Activated T-helper 2 cell treated with anti-CD3 and anti-CD28 coated beads, Interferon-gamma antibody, Interleukin-2, Interleukin-4, amounts not matched to agents 10 μg/mL and 5 μg/mL and 100 μg/mL, durations not matched to agents 14 hours and 24 hours and 36 hours (primary cell): ENCODE results near the gene AS3MT. TPM values are rescaled to one million over a fixed set of nuclear protein-coding genes. Genes with fewer than 3 reads are reported as not detected.
"Not testable (repeated sequence)": the region's sequence is repeated elsewhere in the genome, so short reads cannot be mapped to it uniquely, and the experiment has no call there.

ENCODE experiments used
- DNase-seq: peaks from one replicate; pipeline ENCODE4 v3.0.0; 2021; ENCODE audit warnings: low spot score
- H3K27ac Mint-ChIP-seq: one replicate; pipeline ENCODE4 v1.8.0; 2021; ENCODE audit warnings: mixed read lengths
- H3K27me3 Mint-ChIP-seq: one replicate; pipeline ENCODE4 v1.8.0; 2021; ENCODE audit warnings: low read depth, mixed read lengths
- H3K36me3 Mint-ChIP-seq: one replicate; pipeline ENCODE4 v1.8.0; 2021; ENCODE audit warnings: low read depth, mixed read lengths
- H3K4me1 Mint-ChIP-seq: one replicate; pipeline ENCODE4 v1.8.0; 2021; ENCODE audit warnings: low read depth, mixed read lengths
- H3K4me3 Mint-ChIP-seq: one replicate; pipeline ENCODE4 v1.8.0; 2021; ENCODE audit warnings: low read depth, mild to moderate bottlenecking, moderate library complexity, mixed read lengths
- H3K9me3 Mint-ChIP-seq: one replicate; pipeline ENCODE4 v1.8.0; 2021; ENCODE audit warnings: mixed read lengths
- intact Hi-C: fragments of 100-400 bp; cut with micrococcal nuclease; formaldehyde crosslinking; loops from one replicate; pipeline ENCODE4 v1.15.1; 2023
- total RNA-seq: library from RNA; stranded (reverse); gene quantifications from 2 replicates; pipeline ENCODE4 v1.2.3, GENCODE V29; 2022

AS3MT gene, protein sequence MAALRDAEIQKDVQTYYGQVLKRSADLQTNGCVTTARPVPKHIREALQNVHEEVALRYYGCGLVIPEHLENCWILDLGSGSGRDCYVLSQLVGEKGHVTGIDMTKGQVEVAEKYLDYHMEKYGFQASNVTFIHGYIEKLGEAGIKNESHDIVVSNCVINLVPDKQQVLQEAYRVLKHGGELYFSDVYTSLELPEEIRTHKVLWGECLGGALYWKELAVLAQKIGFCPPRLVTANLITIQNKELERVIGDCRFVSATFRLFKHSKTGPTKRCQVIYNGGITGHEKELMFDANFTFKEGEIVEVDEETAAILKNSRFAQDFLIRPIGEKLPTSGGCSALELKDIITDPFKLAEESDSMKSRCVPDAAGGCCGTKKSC
- total RNA-seq, result 0.18 and 0.50 TPM in 2 replicates

DNA sequence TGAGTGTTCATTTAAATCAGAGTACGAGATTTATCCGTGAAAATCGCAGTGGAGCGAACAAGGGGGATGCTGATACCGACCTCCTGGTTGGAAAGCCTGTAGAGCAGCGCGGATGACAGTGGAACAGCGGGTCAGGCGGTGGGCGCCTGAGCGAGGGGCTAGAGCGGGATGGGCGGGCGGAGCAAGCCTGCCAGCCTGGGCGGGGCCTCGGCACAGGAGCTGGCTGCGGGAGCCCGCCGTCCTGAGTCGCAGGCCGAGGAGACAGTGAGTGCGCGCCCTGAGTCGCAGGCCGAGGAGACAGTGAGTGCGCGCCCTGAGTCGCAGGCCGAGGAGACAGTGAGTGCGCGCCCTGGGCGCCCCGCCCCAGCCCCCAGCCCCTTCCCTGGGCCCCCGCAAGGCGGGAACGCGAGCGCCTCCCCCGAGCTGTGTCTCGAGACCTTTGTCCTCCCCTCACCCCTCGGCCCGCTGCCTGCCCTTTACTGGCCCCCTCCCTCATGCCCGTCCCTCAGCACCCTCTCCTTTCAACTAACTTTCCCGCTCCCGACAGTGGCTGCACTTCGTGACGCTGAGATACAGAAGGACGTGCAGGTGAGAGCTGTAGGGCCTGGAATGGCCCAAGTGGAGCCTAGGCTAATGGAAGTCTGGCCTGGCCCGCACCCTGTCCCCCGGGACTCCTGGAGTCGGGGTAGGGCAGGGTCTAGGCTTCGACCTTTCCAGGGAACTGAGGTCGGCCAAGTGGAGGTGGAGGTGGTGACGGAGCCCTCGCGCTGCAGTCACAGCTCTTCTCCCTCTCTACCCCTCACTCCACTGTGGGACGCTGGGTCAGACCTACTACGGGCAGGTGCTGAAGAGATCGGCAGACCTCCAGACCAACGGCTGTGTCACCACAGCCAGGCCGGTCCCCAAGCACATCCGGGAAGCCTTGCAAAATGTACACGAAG is at the start of gene AS3MT:
Gene AS3MT, plus strand, starts transcription at position 213 of the 941 bp plus-strand sequence. Its CDS starts 123 bp downstream, at position 336.
- Mint-ChIP-seq H3K27me3 (peaks cover 18% of the 10 kb centered on the region), H3K27ac (no peak within 1 kb of the TSS), H3K9me3 (no peaks in the 10 kb centered on the region), H3K36me3 (no peaks in the 10 kb centered on the region), H3K4me1 (peaks cover 11% of the 10 kb centered on the region), H3K4me3 (peak within 1 kb of the TSS; percentile 75)
- intact Hi-C loops, result no loop called here
- peak; percentile 22 for DNase-seq

DNA sequence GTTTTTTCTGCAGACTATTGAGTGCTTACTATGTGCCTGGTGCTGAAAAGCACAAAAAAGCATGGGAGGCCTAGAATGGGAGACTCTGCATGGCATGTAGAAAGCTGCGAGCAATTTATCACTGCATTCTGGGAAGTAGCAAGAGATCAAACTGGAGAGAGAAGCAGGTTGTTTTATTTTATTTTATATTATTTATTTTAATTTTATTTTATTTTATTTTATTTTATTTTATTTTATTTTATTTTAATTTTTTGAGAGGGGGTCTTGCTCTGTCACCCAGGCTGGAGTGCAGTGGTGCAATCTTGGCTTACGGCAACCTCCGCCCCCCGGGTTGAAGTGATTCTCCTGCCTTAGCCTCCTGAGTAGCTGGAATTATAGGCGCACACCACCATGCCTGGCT is 49.3 kb upstream of the AS3MT start:
- H3K27me3 Mint-ChIP-seq, H3K9me3 Mint-ChIP-seq, DNase-seq, H3K4me3 Mint-ChIP-seq, H3K4me1 Mint-ChIP-seq, H3K36me3 Mint-ChIP-seq, H3K27ac Mint-ChIP-seq, intact Hi-C loops: not testable (repeated sequence)

- no peak for DNase-seq
- intact Hi-C loops, result no loop called here
- Mint-ChIP-seq H3K4me1 (no peaks in the 10 kb centered on the region), H3K4me3 (no peak overlapping the region), H3K27ac (no peak overlapping the region), H3K27me3 (no peaks in the 10 kb centered on the region), H3K9me3 (no peaks in the 10 kb centered on the region), H3K36me3 (no peaks in the 10 kb centered on the region)
Measured at GRCh38 chr10:102822222-102822621, 47.0 kb upstream of the AS3MT start.

- Mint-ChIP-seq H3K9me3 (no peaks in the 10 kb centered on the region), H3K4me1 (no peaks in the 10 kb centered on the region), H3K4me3 (no peak overlapping the region), H3K27me3 (no peaks in the 10 kb centered on the region), H3K36me3 (no peaks in the 10 kb centered on the region), H3K27ac (no peak overlapping the region)
- intact Hi-C loops, result no loop called here
- no peak for DNase-seq
Measured at GRCh38 chr10:102824664-102825063, 44.6 kb upstream of the AS3MT start.

DNA sequence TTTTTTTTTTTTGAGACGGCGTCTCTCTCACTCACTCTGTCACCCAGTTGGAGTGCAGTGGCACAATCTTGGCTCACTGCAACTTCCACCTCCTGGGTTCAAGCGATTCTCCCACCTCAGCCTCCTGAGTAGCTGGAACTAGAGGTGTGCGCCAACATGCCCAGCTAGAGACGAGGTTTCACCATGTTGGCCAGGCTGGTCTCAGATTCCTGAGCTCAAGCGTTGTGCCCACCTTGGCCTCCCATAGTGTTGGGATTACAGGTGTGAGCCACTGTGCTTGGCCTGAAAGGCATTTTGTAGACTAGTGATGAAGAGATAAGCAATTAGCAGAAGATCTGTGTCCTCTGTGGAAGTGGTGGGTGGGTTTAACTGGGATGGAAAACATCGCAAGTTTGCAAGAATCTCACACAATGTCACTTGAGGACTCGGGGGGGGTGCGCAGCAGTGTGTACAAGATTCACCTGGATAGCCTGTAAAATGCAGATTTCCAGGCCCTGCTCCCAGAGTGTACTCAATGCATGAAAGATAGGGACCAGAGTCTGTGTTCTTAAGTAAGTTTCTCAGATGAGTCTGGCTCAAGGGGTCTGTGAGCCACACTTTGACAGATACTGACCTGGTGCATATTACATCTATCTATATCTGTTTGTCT is 43.0 kb upstream of the AS3MT start:
- Mint-ChIP-seq H3K9me3 (no peaks in the 10 kb centered on the region), H3K27ac (no peak overlapping the region), H3K36me3 (no peaks in the 10 kb centered on the region), H3K4me3 (no peak overlapping the region), H3K27me3 (no peaks in the 10 kb centered on the region), H3K4me1 (no peaks in the 10 kb centered on the region)
- intact Hi-C loops, result no loop called here
- DNase-seq, result no peak

GRCh38 chr10:102827597-102827975 is 41.7 kb upstream of the AS3MT start:
- no peak for DNase-seq
- Mint-ChIP-seq H3K4me1 (no peaks in the 10 kb centered on the region), H3K36me3 (no peaks in the 10 kb centered on the region), H3K9me3 (no peaks in the 10 kb centered on the region), H3K4me3 (no peak overlapping the region), H3K27me3 (no peaks in the 10 kb centered on the region), H3K27ac (no peak overlapping the region)
- intact Hi-C loops, result no loop called here

DNA sequence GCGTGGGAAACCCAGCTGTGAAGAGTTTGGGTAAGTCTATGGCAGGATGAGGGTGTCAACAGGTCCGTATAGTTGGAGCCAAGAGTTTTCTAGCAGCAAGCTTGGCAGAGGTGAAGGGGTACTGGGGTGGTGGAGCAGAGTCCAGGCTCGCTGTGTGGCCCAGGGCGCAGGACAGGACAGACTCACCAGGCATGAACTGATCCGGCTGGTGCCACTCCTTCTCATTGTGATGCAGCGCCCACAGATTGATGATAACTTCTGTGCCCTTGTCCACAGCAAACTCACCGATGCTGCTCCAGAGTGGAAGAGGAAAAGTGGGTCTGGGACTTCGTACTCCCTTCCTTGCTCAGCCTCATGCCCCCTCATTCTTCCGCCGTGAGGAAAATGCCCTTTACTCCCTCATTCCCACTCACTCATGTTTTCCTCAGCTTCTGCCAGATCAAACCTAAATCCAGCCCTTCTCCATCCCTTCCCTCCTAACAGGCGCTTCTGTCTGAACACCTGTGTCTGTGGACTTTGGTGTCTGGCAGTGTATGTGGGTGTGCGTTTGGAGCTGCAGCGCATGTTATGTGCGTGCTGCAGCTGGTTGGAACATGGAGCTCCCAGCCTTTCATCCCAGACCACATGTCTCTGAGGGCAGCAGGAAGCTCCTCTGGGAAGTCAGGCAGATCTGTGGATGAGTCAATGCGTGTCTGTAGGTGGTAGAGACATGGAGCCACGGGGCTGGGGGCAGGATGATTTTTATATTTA is 37.8 kb upstream of the AS3MT start:
- intact Hi-C loops, result loop anchor here (10.0 kb wide), 1 partner anchor 413 kb away; the partner anchor contains the start of gene RPEL1
- Mint-ChIP-seq H3K9me3 (no peaks in the 10 kb centered on the region), H3K4me3 (no peak overlapping the region)

GRCh38 chr10:102832248-102832647 is 37.0 kb upstream of the AS3MT start:
- no peak overlapping the region for H3K27ac Mint-ChIP-seq
- no peak overlapping the region for H3K4me3 Mint-ChIP-seq
- peaks cover 5% of the 10 kb centered on the region for H3K4me1 Mint-ChIP-seq
- peaks cover under 1% of the 10 kb centered on the region for H3K27me3 Mint-ChIP-seq
- no peaks in the 10 kb centered on the region for H3K36me3 Mint-ChIP-seq
- no peaks in the 10 kb centered on the region for H3K9me3 Mint-ChIP-seq
- no peak for DNase-seq
- intact Hi-C loops, result loop anchor here (10.0 kb wide), 1 partner anchor 413 kb away; the partner anchor contains the start of gene RPEL1

More for the DNA sequence above, 37.8 kb upstream of the AS3MT start:
- Mint-ChIP-seq H3K36me3 (no peaks in the 10 kb centered on the region), H3K4me1 (peaks cover 5% of the 10 kb centered on the region), H3K27me3 (no peaks in the 10 kb centered on the region), H3K27ac (no peak overlapping the region)
- no peak for DNase-seq

GRCh38 chr10:102832987-102833386 is 36.3 kb upstream of the AS3MT start:
- H3K4me1 Mint-ChIP-seq, result peaks cover 5% of the 10 kb centered on the region
- no peaks in the 10 kb centered on the region for H3K36me3 Mint-ChIP-seq
- no peak overlapping the region for H3K27ac Mint-ChIP-seq
- H3K9me3 Mint-ChIP-seq, result peaks cover 4% of the 10 kb centered on the region
- intact Hi-C loops, result loop anchor here (10.0 kb wide), 1 partner anchor 412 kb away; the partner anchor contains the start of gene RPEL1
- no peak for DNase-seq
- peaks cover 4% of the 10 kb centered on the region for H3K27me3 Mint-ChIP-seq
- H3K4me3 Mint-ChIP-seq, result no peak overlapping the region

- intact Hi-C loops, result loop anchor here (10.0 kb wide), 1 partner anchor 411 kb away; the partner anchor contains the start of gene RPEL1
- no peaks in the 10 kb centered on the region for H3K36me3 Mint-ChIP-seq
- H3K9me3 Mint-ChIP-seq, result peaks cover 9% of the 10 kb centered on the region
- H3K27me3 Mint-ChIP-seq, result peaks cover 8% of the 10 kb centered on the region
- H3K4me3 Mint-ChIP-seq, result no peak overlapping the region
- no peak for DNase-seq
- H3K4me1 Mint-ChIP-seq, result peaks cover 5% of the 10 kb centered on the region
- no peak overlapping the region for H3K27ac Mint-ChIP-seq
Measured at GRCh38 chr10:102834143-102834542, 35.1 kb upstream of the AS3MT start.

DNA sequence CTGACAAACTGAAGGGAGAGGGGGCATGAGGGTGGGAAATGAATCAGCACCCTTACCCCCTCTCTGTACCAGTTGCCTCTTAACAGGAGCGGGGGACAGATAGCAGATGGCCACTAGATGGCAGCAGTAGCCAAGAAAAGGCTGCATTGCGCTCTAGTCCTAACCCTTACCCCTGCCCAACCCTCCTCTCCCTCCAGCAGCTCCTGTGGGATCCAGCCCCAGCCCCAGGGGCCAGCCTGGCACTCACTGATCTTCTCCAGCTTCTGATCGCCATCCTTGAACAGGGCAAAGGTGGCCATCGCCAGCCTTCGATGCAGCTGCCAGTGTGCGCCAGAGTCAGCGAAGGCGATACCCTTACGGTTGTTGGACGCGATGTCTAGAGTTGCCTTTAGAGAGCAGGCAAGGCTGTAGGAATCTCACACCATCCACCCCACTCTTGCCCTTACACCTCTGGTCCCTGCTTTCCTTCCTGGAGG is 34.2 kb upstream of the AS3MT start:
- intact Hi-C loops, result loop anchor here (1.0 to 10.0 kb wide), 4 partner anchors 66 to 410 kb away; partner anchors contain the start of genes CNNM2 and RPEL1
- Mint-ChIP-seq H3K27me3 (peaks cover 11% of the 10 kb centered on the region), H3K27ac (no peak overlapping the region), H3K4me3 (no peak overlapping the region), H3K36me3 (no peaks in the 10 kb centered on the region), H3K4me1 (peaks cover 5% of the 10 kb centered on the region), H3K9me3 (peaks cover 9% of the 10 kb centered on the region)
- peak; percentile 58 for DNase-seq
